ENCODE results near the gene EYA3. TPM values are rescaled to one million over a fixed set of nuclear protein-coding genes. Genes with fewer than 3 reads are reported as not detected.

EYA3 gene, protein sequence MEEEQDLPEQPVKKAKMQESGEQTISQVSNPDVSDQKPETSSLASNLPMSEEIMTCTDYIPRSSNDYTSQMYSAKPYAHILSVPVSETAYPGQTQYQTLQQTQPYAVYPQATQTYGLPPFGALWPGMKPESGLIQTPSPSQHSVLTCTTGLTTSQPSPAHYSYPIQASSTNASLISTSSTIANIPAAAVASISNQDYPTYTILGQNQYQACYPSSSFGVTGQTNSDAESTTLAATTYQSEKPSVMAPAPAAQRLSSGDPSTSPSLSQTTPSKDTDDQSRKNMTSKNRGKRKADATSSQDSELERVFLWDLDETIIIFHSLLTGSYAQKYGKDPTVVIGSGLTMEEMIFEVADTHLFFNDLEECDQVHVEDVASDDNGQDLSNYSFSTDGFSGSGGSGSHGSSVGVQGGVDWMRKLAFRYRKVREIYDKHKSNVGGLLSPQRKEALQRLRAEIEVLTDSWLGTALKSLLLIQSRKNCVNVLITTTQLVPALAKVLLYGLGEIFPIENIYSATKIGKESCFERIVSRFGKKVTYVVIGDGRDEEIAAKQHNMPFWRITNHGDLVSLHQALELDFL
- 10 to 100 TPM; 12.3 to 15.0 TPM for total RNA-seq
- long read RNA-seq, donor 1, partial matches to known transcripts = 0 of 2 reads
- long read RNA-seq, donor 1, other reads (novel, unspliced or antisense) = 2 of 2 reads
- long read RNA-seq, donor 2, full-length matches to known transcripts = 2 of 6 reads
- long read RNA-seq, donor 2, partial matches to known transcripts = 1 of 6 reads
- long read RNA-seq, donor 2, other reads (novel, unspliced or antisense) = 3 of 6 reads

DNA sequence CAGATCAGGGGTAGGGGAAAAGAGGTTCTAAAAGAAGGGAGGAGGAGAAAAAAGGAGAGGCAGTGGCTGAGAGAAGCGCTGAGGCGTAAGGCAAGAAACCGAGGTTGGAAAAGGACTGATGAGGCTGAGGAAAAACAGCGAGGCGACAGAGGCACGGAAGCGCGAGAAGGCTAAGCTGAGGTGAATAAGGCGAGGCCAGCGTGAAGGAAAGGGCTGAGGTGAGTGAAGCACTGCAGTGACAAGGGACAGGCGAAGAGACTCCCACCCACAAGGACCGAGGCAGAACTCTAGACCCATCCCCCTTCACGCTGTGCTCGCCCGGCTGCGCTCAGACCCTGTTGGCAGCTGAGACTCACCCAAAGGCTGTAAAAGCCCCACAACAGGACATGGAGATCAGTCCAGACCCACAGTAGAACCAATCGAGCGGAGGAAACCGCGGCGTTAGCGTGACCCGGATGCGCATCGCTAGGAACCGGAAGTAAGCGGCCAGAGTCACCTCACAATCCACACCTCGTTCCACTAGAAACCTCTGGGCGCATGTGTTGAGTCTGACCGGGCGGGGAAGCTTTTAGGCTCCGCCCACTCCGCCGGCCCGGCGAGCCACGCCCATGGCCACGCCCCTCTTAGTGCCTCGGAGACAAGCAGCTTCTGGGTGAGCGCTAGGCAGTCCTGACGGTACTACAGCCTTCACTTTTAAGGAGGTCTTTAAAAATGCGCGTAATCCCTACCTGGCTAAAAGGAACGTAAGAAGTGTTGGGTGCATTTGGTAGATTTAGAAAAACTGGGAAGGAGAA is at the start of gene EYA3:
EYA3 (minus strand) TSS at position 443 of the 794 bp plus-strand sequence. CDS start 30,584 bp downstream, outside the sequence.
- intact Hi-C loops (cut with DNase I) = no loop called here
- peak; percentile 99 for DNase-seq (ENCODE audit: low spot score)

DNA sequence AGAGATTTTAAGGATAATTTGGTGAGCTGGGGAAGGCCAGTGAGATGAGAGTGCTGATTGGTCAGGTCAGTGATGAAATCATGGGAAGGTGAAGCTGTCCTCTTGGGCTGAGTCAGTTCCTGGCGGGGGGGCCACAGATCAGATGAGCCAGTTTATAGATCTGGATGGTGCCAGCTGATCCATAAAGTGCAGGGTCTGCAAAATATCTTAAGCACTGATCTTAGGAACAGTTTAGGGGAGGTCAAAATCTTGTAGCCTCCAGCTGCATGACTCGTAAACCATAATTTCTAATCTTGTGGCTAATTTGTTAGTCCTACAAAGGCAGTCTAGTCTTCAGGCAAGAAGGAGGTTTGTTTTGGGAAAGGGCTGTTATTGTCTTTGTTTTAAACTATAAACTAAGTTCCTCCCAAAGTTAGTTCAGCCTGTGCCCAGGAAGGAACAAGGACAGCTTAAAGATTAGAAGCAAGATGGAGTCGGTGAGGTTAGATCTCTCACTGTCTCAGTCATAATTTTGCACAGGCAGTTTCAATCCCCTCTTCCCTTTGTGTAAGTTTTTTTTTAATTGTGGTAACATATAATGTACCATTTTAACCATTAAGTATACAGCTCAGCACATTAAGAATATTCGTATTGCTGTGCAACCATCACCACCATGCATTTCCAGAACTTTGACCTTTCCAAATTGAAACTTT is 48.7 kb upstream of the EYA3 start:
- intact Hi-C loops (cut with DNase I) = no loop called here
- DNase-seq (ENCODE audit: low spot score) = no peak

DNA sequence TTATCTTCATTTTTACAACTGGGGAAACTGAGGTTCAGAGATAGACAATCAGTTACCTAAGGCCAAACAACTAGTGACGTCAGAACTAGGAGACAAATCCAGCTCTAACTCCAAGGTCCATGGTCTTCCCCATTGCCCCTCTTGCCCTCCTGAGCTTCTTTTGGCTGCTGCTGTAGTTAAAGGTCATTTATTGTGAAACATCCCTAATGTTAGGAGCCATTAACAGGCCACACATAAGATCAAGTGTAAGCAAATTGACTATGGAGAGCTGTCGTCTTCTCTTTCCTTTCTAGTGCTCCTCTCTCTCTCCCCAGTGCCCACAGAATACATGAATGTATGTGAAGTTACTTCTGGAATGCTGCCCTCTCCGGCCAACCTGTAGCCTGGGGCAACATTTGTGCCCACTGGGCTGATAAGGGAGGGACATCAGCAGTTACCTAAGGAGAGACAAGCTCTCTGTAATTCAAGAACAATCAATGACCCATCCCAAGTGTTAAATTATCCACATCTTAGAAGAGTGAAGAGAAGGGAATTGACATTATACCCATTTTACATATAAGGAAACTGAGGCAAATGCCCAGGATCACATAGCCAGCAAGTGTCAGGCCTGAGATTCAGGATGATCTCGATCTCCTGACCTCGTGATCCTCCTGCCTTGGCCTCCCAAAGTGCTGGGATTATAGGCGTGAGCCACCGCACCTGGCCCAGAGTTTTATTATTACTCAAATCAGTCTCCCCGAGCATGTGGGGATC is 47.9 kb upstream of the EYA3 start:
- no peak for DNase-seq (ENCODE audit: low spot score)
- intact Hi-C loops (cut with DNase I) = no loop called here

DNA sequence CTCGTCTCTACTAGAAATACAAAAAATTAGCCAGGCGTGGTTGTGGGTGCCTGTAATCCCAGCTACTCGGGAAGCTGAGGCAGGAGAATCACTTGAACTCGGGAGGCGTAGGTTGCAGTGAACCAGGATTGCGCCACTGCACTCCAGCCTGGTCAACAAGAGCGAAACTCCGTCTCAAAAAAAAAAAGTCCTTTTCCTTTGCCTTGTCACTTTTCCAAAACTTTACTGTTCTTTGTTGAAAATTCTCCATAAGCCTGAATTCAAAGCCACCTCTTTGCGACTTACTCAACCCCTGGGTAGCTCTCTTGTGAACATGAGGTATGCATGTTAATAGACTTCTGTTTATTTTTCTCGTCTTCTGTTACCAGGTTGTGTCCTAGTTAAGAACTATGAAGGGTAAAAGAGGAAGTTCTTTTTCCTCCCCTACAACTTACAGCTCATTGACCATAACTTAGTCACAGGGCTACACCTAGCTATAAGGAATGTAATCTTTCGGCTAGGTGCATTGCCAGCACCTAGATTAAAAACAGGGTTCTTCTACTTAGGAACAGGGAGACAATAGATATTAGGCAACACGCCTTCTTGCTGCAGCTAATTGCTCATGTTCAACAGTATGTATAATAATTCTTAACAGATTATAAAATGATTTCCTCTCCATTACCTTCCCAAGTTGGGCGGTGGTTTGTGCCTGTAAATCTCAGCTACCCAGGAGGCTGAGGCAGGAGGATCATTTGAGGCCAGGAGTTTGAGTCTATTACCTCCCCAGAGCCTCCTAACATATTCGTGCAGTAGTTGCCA is 47.2 kb upstream of the EYA3 start:
- intact Hi-C loops (cut with DNase I) = no loop called here
- no peak for DNase-seq (ENCODE audit: low spot score)

DNA sequence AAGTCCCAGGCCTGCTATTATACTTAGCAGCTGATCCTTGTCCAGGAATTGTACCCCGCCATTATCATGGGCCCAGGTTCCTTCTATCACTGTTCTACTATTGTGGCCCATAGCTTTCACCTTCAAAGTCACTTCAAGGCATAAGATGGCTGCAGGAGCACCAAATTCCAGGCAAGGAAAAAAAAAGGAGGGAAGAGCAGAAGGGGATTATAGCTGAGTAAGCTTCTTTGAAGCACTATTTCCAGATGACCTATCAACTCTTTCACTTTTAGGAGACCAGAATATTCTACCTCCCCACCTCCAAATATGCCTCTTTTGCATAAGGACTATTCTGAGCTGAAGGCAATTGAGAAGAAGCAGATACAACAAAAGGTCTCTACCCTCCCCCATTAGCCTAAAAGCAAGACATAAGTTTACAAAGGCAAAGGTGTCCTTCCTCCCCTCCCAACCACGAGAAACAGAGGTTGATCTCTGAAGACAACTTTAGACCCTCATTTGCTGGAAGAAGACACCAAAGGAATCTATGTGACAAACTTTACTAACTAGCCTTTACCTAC is 46.3 kb upstream of the EYA3 start:
- intact Hi-C loops (cut with DNase I) = no loop called here
- DNase-seq (ENCODE audit: low spot score) = no peak

DNA sequence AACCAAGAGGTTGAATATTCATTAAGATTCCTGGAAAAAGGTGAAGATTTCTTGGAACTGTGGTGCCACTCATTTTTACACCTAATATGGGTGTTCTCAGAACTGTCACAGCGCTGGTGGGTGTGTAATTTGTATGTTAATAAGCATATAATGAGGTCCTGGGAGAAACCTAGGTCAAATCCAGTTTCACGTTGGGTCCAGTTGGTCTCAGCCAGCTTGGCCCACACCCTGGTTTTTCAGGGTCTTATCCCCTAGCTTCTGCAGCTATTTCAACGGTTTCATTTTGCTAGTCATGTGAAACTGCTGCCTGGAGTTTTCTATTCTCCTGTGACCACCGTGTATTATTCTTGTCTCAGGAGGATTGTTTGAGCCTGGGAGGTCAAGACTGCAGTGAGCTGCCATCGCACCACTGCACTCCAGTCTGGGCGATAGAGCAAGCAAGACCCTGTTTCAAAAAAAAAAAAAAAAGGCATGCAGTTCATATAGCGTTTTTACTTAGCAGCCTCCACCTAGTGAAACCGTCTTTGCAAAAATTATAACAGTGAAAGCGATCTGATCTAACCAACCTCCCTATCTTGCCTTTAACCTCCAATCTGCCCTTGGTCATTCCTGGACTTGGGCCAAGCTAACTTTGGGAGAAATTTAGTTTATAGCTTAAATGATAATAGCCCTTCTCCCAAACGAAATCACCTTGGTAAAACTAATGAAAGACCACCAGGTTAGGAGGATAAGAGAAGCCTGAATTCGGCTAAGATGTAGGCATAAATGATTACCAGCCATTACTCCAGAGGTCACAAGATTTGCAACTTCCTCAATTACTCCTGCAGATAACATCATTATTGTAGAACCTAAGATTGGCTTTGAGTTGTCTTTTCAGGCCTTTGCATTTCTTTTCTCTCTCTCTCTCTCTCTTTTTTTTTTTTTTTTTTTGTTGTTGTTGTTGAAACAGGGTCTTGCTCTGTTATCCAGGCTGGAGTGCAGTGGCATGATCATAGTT is 44.1 kb upstream of the EYA3 start:
- DNase-seq (ENCODE audit: low spot score) = no peak
- intact Hi-C loops (cut with DNase I) = no loop called here

DNA sequence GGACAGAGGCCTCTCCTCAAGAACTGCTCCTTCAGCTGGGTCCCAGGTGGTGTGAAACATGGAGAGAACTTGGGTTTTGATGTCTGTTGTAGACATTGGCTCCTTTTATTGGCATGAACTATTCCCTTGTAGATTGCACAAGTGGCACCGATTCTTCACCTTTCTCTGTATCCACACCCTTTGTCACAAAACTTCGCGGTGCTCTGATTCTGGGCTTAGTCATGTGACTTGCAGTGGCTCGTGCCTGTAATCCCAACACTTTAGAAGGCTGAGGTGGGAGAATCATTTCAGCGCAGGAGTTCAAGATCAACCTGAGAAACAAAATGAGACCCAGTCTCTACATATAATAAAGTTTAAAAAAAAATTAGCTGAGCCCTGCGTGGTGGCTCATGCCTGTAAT is 42.5 kb upstream of the EYA3 start:
- intact Hi-C loops (cut with DNase I) = no loop called here

DNA sequence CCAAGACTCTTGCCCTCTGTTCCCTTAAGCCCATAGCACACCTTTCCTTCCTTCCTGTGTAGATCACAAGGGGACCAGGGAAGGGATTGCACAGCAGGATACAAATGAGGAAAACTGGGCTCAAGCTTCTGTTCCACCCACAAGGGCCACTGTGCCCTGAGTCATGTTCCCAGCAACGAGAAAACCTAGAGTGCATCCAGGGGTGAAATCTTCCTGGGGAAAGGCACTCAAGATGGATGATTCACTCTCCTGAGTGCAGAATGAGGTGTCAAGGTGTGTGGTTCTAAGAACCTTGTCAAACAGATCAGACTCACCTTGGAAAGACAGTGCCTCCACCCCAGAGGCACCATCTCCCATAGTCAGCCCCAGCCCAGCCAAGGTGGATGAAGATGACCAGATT is 40.7 kb upstream of the EYA3 start:
- intact Hi-C loops (cut with DNase I) = no loop called here
- DNase-seq (ENCODE audit: low spot score) = no peak

More for the DNA sequence above, 42.5 kb upstream of the EYA3 start:
- DNase-seq (ENCODE audit: low spot score) = no peak

DNA sequence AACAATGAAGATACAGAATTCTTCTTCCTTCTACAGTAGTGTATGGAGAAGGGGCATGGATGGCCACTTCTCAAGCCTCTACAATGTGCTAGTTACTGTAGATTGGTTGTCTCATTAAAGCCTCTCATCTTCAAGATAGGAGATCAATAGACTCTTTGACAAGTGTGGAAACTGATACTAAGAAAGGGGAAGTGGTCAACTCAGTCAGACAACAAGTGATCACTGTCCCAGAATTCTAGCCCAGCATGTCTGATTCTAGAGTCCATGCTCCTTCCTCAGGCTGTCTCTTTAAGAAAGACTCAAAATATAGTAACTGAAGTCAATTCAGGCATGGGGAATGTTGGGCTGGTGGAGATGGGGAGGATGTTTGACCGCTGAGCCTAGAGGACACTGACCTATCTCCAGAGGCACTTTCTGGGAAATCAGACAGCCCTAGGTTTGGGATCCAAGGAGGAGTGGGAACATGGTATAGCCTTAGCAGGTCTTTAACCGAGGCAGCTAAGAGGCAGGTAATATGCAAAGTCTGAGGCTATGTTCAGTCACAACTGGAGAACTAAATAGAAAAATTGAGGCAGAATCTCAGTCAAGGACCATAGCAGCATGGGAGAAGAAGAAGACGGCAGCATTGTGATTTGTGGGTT is 39.3 kb upstream of the EYA3 start:
- no peak for DNase-seq (ENCODE audit: low spot score)
- intact Hi-C loops (cut with DNase I) = no loop called here

DNA sequence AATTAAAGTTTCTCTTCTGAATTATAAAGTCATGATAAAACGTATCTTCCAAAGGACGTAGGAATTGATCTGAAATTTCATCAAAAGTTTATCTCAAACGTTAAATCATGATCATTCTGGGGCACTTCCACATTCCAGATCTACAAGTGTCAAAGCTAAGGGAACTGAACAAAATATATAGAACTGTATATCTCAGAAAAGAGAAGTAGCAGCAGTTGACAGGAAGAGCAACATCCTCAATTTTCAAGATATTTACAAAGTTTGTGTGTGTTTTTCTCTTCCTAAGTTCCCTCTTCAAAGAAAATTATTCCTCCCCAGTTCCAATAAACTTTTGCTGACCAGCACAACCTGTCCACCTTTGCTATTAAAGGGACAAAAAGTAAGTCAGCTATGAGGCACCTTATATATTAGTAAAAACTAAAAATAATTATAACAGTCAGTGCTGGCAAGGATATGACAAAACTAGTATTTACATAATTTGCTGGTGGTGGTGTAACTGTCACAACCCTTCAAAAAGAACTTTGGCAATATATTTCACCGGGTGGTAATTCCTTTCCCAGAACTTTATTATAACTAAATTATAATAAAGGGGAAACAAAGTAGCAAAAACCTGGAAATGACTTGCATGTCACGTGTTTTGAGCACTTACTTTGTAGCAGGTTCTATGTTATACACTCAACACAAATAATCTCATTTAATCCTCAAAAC is 38.5 kb upstream of the EYA3 start:
- intact Hi-C loops (cut with DNase I) = no loop called here
- DNase-seq (ENCODE audit: low spot score) = no peak

DNA sequence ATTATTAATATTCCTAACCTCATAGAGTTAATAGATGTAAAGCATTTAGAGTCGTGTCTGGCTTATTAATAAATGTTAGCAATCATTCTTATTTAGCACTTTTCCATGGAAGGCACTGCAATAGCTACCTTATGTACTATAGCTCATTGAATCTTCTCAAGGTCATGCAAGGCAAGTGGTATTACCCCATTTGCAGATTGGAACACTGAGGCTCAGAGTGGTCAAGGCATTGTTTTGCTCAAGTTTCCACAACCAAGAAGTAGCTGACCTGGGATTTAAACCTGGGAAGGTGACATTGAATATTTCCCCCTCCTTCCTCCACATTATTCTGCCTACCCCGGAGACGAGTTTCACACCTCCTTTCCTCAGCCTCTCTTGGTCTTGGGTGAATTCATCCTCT is 37.8 kb upstream of the EYA3 start:
- DNase-seq (ENCODE audit: low spot score) = no peak
- intact Hi-C loops (cut with DNase I) = no loop called here

DNA sequence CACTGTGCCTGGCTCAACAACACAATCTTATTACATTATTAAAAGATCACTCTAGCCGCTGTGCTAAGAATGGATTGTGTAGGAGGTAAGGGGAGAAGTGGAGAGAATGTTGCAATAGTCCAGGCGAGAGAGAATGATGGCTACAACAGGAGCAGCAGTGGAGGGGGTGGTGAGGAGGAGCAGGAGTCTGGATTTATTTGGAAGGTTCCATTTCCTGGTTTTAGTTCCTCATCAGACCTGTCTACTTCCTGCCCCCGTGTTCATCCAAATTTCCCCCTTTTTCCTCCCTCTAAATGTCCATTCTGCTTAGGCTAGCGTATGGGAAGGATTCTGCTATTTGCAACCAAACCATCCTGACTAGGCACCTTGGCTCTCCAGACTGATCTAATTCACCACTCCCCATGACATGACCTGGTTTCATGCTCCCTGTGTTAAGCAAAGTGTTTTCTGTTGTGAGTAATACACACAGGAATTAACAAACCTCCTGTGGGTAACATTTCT is 35.1 kb upstream of the EYA3 start:
- no peak for DNase-seq (ENCODE audit: low spot score)
- intact Hi-C loops (cut with DNase I) = no loop called here

DNA sequence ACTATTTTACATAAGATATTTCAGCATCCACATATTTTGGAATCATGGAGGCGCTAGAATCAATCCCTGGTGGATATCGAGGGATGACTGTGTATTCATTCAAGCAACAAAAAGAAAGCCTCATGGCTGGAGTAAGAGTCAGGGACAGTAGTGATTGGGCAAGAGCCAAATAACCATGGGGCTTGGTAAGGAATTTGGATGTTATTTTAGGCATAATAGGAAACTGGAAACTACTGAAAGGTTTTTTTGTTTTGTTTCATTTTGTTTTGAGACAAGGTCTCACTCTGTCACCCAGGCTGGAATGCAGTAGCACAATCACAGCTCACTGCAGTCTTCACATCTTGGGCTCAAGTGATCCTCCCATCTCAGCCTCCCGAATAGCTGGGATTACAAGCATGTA is 33.8 kb upstream of the EYA3 start:
- no peak for DNase-seq (ENCODE audit: low spot score)
- intact Hi-C loops (cut with DNase I) = no loop called here

DNA sequence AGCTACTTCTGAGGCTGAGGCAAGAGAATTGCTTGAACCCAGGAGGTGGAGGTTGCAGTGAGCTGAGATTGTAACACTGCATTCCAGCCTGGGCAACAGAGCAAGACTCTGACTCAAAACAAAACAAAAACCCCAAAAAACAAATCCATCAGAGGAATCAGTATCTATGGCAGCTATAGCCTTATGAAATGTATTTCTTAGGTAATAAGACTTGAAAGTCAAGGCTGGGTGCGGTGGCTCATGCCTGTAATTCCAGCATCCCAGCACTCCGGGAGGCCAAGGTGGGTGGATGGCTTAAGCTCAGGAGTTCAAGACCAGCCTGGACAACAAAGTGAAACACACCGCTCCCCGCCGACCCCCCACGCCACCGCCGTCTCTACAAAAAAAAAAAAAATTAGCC is 31.1 kb upstream of the EYA3 start:
- DNase-seq (ENCODE audit: low spot score) = no peak
- intact Hi-C loops (cut with DNase I) = no loop called here

DNA sequence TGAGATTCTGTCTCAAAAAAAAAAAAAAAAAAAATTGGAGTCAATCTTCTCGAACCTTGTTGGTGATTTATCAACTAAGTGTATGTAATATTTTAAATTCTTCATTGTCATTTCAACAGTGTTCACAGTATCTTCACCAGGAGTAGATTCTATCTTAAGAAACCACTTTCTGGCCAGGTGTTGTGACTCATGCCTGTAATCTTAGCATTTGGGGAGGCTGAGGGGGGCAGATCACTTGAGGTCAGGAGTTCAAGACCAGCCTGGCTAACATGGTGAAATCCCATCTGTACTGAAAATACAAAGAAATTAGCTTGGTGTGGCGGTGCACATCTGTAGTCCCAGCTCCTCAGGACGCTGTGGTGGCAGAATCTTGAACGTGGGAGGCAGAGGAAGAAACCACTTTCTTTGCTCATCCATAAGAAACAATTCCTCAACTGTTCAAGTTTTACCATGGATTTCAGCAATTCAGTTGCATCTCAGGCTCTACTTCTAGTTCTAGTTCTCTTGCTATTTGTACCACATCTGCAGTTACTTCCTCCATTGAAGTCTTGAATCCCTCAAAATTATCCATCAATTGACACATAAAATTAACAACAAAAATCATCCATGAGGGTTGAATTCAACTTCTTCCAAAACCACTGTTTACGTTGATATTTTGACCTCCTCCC is 30.4 kb upstream of the EYA3 start:
- intact Hi-C loops (cut with DNase I) = no loop called here
- no peak for DNase-seq (ENCODE audit: low spot score)

Data from posterior vena cava (tissue), 2 donors.